Central memory CD4-positive, alpha-beta T cell (primary cell): ENCODE data around the gene BRAT1.

ENCODE experiments used
- DNase-seq: peaks from one replicate; pipeline ENCODE4 v3.0.0; 2022

The BRAT1 gene

DNA sequence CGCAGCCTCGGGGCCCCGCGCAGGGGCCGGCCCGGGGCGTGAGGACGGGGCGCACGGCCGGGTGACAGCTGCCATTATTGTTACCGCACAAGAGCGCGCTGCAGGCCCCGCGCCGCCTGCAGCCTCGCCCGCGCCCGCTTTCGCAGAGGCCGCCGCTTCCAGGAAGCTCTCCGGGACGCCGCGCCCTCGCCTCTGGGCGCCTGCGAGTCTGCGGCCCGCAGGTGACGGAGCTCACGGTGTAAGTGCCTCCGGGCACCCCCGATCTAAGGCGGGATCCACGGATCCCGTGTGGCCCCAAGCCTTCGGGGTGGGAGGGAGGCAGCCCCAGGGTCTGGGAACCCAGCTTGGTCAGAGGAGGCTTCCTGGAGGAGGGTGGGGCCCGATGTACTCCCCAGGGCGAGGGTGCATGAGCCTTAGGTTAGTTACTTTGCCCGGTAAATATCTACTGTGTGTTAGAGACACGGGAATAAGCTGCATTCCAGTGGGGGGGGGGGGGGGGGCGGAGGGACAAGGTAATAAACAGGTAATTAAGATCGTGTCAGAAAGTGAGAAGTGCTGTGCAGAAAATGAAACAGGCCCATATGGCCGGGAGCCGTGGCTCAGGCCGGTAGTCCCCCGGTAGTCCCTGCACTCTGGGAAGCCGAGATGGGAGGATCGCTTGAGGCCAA, 4.1 kb upstream of the BRAT1 start:
- DNase-seq = no peak

GRCh38 chr7:2558629-2559282, 3.4 kb upstream of the BRAT1 start, which contains the start of gene IQCE:
Gene IQCE (plus strand): TSS chr7:2558979. CDS start chr7:2559182, 203 bp downstream.
- DNase-seq = peak; percentile 82

GRCh38 chr7:2554661-2555111, 638 bp downstream of the BRAT1 start:
- DNase-seq = no peak

DNA sequence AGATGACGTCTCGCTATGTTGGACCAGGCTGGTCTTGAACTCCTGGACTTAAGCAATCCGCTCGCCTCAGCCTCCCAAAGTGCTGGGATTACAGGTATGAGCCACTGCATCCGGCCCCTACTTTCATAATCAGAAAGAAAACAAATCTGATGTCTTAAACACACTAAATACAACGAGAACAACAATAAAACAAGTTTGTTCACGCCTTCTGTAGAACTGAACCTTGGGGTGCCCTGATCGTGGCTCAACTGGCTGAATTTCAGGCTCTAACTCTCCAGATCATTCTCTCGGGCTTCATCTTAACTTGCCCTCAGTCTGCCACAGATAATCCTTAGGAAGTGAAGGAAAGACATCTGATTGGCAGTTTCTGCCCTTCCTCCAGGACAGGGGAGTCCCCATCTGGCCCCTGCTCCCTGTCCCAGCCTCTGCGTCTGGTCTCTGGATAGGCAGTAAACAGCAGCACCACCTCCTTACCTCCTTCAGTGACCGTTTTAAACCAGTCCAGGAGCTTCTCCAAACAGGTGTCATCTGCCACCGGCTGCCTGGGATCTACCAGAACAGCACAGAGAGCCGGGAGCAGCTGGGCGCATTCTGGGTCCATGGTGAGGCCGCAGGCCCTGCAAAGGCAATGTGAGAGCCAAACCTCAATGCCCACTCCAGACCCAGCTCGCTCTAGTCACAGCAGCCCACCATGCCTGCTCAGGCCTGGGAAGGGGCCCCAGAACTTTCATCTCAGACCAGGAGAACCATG, 1.3 kb downstream of the BRAT1 start:
- DNase-seq = no peak

DNA sequence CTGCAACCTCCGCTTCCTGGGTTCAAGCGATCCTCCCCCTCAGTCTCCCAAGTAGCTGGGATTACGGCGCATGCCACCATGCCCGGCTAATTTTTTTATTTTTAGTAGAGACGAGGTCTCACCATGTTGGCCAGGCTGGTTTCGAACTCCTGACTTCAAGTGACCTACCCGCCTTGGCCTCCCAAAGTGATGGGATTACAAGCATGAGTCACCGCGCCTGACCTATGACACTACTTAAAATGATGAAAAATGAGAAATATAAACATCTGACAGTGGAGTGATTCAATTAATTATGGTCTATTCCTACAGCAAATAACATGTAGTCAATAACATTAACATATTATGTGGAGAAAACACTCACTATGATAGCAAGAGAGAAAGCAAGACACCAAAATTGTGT, 2.2 kb downstream of the BRAT1 start:
- DNase-seq = no peak

GRCh38 chr7:2551418-2551817, 3.9 kb downstream of the BRAT1 start:
- DNase-seq = no peak

- no peak for DNase-seq
These were observed 8.3 kb downstream of the BRAT1 start for GRCh38 chr7:2546776-2547586.

GRCh38 chr7:2545746-2546425, 9.4 kb downstream of the BRAT1 start:
- DNase-seq = no peak

GRCh38 chr7:2544541-2545188, 10.7 kb downstream of the BRAT1 start:
- no peak for DNase-seq

GRCh38 chr7:2542916-2543871, 12.1 kb downstream of the BRAT1 start:
- no peak for DNase-seq

DNA sequence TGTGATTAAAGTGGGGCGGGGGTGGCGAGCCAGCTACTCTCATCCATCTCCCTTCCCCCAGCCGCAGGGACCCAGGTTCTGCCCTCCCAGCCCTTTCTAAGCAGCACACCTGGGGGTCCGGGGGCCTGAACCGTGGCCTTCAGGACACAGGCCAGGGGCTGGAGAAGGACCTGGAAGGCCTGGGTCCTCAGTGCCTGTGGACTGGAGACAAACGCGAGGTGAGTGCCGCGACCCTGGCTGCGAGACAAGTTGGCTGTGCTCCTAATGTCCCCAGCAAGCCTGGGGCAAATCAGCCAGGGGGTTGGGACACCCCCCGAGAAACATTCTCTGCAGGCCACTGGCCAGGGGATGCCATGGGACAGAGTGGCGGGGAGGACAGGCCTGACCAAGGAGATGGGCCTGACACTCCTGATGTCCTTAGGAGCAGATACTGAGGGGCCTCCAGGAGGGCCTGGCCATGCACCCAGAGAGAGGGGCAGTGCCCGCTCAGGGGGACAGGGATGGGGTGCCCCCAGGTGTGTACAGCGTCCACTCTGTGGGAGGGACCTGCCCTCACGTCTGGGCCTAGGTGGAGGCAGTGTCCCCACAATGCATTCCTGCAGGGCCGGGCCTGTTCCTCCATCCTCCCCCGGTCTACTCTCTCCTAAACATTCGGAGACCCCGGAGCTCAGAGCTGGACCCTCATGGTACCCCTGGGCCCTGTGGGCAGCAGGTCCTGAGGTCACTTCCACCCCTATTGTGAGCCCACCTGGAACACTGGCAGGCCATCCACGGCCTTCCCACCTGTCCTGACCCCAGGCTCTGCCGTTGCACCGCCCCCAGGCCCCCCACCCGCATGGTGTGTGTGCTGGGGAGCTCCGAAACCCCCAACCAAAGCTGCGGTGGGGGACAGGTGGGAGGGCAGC, 13.1 kb downstream of the BRAT1 start:
- no peak for DNase-seq

DNA sequence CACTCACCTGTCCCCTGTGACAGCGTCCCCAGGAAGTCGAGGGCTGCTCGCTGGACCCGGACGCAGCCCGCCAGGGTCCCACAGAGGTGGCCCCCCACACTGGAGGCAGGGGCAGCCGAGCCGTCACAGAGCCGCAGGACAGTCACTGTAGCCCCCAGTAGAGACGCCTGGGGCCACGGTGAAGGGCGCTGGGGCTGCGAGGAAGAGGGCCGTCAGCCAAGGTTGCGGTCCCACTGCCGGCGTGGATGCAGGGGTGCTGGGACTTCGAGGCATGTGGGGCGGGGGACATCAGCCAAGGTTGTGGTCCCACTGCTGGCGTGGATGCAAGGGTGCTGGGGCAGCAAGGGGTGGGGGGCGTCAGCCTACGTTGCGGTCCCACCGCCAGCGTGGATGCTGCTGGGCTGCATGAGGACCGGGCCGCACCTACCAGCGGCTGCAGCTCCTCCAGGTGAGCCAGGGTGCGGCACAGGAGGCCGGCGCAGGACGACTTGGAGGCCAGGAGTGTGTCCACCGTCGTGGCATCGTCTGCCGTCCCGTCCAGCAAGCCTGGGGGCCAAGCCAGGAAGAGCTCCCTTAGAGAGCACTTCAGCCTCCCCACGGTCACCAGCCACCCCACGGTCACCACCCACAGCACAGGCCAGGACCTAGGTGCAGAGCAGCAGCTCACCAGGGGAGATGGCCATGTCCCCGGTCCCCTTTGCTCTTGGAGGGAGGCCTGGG, 13.9 kb downstream of the BRAT1 start:
- DNase-seq = no peak

- DNase-seq = no peak
These were observed 14.7 kb downstream of the BRAT1 start for GRCh38 chr7:2540641-2541051.

DNA sequence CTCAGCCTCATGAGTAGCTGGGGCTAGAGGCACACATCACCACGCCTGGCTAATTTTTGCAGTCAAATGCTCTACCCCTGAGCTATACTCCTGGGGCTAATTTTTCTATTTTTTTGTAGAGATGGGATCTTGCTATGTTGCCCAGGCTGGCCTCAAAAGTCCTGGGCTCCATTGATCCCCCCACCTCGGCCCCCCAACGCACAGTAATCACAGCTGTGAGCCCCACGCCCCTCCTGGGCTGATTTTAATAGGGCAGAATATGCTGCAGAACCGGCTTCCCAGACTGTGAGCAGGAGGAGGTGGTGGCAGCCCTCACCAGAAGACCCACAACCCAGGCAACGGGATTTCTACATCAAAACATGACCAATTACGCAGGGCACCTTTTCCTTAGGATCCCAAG, 15.2 kb downstream of the BRAT1 start:
- DNase-seq = no peak

GRCh38 chr7:2539031-2539911, 16.1 kb downstream of the BRAT1 start:
- DNase-seq = no peak

DNA sequence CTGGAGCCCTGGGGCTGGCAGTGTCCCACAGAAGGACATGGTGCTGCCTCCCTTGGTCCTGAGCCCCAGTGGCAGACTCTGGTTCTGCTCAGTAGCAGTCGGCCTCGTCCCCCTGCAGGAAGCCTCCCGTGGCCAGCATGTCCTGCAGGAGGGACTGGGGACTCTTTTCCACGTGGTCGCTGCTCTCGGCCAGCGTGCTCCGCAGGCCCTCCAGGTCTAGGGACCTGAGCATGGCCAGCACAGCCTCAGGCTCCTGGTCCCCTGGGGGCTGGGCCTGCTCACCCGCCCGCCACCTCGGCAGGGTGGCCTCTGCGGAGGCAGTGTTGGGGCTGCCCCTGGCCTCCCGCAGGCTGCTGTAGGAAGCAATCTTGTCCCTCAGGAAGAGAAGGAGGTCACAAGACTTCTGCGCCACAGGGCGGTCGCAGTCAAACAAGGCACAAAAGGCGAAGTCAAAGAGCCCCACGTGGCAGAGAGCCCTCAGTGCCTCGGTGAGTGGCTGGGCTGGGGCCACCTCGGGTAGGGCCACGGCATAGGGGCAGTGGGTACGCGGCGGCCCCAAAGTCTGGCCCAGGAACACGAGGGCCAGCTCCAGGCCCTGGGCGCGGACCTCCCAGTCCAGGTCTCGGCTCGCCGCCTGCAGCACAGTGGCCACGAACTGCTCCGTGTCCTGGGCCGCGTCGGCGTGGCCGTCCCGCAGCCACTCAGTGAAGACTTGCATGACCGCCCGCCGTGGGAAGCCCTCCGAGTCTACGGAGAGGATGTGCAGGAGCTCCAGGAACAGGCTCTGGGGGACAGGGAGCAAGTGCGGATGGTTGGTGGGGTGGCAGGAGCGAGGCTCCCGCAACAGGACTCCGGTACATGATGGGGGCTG, 17.1 kb downstream of the BRAT1 start:
- DNase-seq = no peak
